Body of pancreas (tissue), 4 donors: ENCODE measurements around the gene ATF7. TPM values are rescaled to one million over a fixed set of nuclear protein-coding genes. Genes with fewer than 3 reads are reported as not detected.
A peak's percentile ranks its signal among the peaks of the same experiment; 100 is the strongest.

Experiments used
- ATAC-seq: fragments of 150-250 bp; one replicate; pipeline ENCODE4 v1.9.1; 2016
- DNase-seq, 4 donors: peaks; one replicate each; pipeline ENCODE4 v3.0.0-alpha.2; 2019
- H3K27ac ChIP-seq, 4 donors: fragments of 200-600 bp; sonication (generic); 1 replicate in 3 of 4; 2 replicates in 1 of 4; pipeline versions ENCODE4 v1.5.1 to v1.6.1; 2016 to 2019; ENCODE audit warnings: mild to moderate bottlenecking in 1 of 4, mixed read lengths in 1 of 4, moderate library complexity in 1 of 4
- H3K27me3 ChIP-seq, 2 donors: fragments of 200-600 bp; sonication (generic); one replicate each; pipeline ENCODE4 v1.6.0; 2016; ENCODE audit warnings: mild to moderate bottlenecking in 1 of 2
- H3K36me3 ChIP-seq, 2 donors: fragments of 200-600 bp; sonication (generic); replicated peaks in 1 of 2; 2 replicates each; pipeline ENCODE4 v1.5.1; 2016; ENCODE audit warnings: low read depth in 2 of 2; ENCODE audit not compliant: insufficient read depth in 1 of 2
- H3K4me1 ChIP-seq: fragments of 200-600 bp; sonication (generic); one replicate; pipeline ENCODE4 v1.6.0; 2016
- H3K4me3 ChIP-seq, 2 donors: fragments of 200-600 bp; sonication (generic); 1 replicate in 1 of 2; 2 replicates in 1 of 2; pipeline ENCODE4 v1.5.1; 2016 to 2019
- H3K9me3 ChIP-seq, 3 donors: fragments of 200-600 bp; sonication (generic); 1 replicate in 2 of 3; 2 replicates in 1 of 3; pipeline ENCODE4 v1.5.1; 2016
- CTCF ChIP-seq, 7 experiments: fragments of 450-650 bp in 4 of 7; fragments of 200-600 bp in 3 of 7; sonication (generic) in 3 of 7; IDR thresholded peaks; one replicate each; pipeline ENCODE4 v1.5.1; 2016 to 2019; ENCODE audit warnings: antibody characterized with exemption in 7 of 7
- POLR2A ChIP-seq, 3 donors: fragments of 450-650 bp; IDR thresholded peaks; one replicate each; pipeline ENCODE4 v1.6.1; 2016; ENCODE audit warnings: antibody characterized with exemption in 3 of 3, mild to moderate bottlenecking in 2 of 3
- WGBS, 2 donors: methylation state at CpG; one replicate each; pipeline ENCODE4 v1.1.5; 2017; 5-methylcytosine and 5-hydroxymethylcytosine counted together
- intact Hi-C: fragments of 100-400 bp; cut with DNase I; formaldehyde crosslinking; loops from one replicate; pipeline ENCODE4 v1.15.1; 2023
- total RNA-seq, 2 donors: library from RNA; depleted of rRNA; stranded (reverse); fragments of >200 nt; gene quantifications; one replicate each; pipeline ENCODE4 v1.1.0, GENCODE V29; 2016

ATF7 gene
- total RNA-seq, 2 donors from 2014 or later, result 12.9 to 21.3 TPM

DNA sequence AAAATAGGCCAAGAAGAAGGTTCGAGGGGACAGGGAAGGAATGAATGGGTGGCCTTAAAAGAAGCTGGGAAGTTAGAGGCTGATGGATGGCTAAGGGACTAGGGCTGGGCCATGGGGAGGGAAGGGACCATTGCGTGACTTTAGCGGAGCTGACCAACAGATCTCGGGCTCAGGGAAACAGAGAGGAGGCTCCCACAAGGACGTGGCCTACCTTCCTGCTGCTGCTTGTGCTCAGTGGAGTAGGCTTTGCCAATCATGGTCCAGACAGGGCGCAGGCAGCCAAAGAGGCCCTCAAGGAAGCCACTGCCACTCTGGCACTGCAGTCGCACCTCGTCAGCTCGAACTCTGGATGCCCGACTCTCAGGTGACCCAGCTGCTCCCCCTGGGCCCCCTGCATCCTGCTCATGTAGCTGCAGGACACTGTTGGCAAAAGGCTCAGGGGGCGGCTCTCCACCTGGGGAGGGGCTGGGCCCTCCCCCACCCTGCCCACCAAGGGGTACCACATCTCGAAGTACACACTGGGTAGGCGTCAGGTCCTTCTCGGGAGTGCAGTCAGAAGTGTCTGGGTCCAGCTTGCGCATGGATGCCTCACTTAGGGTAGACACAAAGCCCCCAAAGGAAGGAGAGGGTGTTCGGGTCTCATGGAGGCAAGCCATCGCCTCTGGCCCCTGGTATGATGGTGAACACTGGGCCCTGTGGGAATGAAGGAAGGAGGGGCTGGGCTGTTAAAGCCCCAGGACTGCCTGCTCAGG is 139.3 kb downstream of the ATF7 start:
- no peaks in the 10 kb centered on the region for H3K4me1 ChIP-seq
- WGBS, 2 donors, result 78 to 87% methylated on average over 14 to 16 of the region's 17 CpGs
- peaks cover 0 to 14% of the 10 kb centered on the region in 2 donors for H3K36me3 ChIP-seq
- H3K27me3 ChIP-seq, result no peaks in the 10 kb centered on the region
- ATAC-seq, result no peak
- TF ChIP-seq POLR2A (IDR thresholded peaks at IDR 0.05) (peak in 1 of 3 donors; percentile 9), CTCF (IDR thresholded peaks at IDR 0.05) (no peak)
- intact Hi-C loops, result no loop called here
- H3K4me3 ChIP-seq, result no peak overlapping the region
- DNase-seq, result peak in 1 of 4 donors; percentile 11
- no peak overlapping the region for H3K27ac ChIP-seq
- H3K9me3 ChIP-seq, result no peaks in the 10 kb centered on the region

DNA sequence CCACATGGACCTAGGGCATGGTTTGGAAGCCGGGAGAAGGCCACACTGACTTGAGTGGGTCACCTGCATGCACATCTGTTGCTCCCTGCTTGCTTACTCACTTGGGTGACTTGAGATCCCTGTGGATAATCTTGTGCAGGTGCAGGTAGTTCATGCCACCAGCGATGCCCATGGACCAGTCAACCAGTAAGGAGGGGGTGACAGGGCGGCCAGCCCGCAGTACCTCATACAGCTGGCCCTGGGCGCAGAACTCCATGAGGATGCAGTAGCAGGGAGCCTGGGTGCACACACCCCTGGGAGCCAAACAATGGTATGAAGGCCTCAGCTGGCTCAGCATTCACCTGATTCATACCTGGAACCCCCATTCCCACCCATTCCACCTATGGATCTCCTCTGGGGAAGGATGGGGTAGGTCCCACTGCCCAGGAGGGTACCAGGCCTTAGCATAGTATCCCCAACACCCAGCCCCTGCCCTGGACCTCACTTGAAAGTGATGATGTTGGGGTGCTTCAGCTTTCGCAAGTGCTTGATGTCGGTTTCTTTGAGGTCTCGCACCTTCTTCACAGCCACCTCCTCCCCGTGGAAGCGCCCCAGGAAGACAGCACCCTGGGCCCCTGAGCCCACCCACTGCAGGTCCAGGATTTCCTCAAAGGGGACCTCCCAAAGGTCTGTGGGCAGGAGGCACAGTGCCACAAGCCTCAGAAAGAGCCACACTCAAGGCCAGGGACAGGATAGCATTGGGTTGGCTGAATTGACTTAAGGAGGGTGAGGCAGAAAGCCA is 140.0 kb downstream of the ATF7 start:
- 96 to 99% methylated on average over 7 to 10 of the region's 10 CpGs for WGBS, 2 donors
- H3K36me3 ChIP-seq, result peaks cover 0 to 20% of the 10 kb centered on the region in 2 donors
- H3K27me3 ChIP-seq, result no peaks in the 10 kb centered on the region
- no peak overlapping the region for H3K4me3 ChIP-seq
- TF ChIP-seq POLR2A (IDR thresholded peaks at IDR 0.05) (no peak), CTCF (IDR thresholded peaks at IDR 0.05) (no peak)
- DNase-seq (peak in 1 of 4 donors; percentile 11), ATAC-seq (no peak)
- no peaks in the 10 kb centered on the region for H3K4me1 ChIP-seq
- intact Hi-C loops, result no loop called here
- no peaks in the 10 kb centered on the region for H3K9me3 ChIP-seq
- no peak overlapping the region for H3K27ac ChIP-seq

- no peak for TF ChIP-seq POLR2A (IDR thresholded peaks at IDR 0.05)
- no peak for TF ChIP-seq CTCF (IDR thresholded peaks at IDR 0.05)
- no peak for ATAC-seq
- Histone ChIP-seq H3K9me3 (no peaks in the 10 kb centered on the region), H3K36me3 (peaks cover 5 to 27% of the 10 kb centered on the region in 2 donors), H3K27me3 (no peaks in the 10 kb centered on the region), H3K4me3 (no peak overlapping the region), H3K4me1 (no peaks in the 10 kb centered on the region), H3K27ac (no peak overlapping the region)
- DNase-seq, result peak in 1 of 4 donors; percentile 10
- WGBS, 2 donors, result 77 to 81% methylated on average over 10 of the region's 10 CpGs
- intact Hi-C loops, result no loop called here
Observed at GRCh38 chr12:53484686-53485575, 141.3 kb downstream of the ATF7 start.

- intact Hi-C loops, result no loop called here
- Histone ChIP-seq H3K9me3 (no peaks in the 10 kb centered on the region), H3K4me1 (no peaks in the 10 kb centered on the region), H3K36me3 (peaks cover 5 to 31% of the 10 kb centered on the region in 2 donors), H3K4me3 (no peak overlapping the region), H3K27me3 (no peaks in the 10 kb centered on the region), H3K27ac (no peak overlapping the region)
- ATAC-seq (peak; percentile 4), DNase-seq (peak in 1 of 4 donors; percentile 5)
- TF ChIP-seq CTCF (IDR thresholded peaks at IDR 0.05) (no peak), POLR2A (IDR thresholded peaks at IDR 0.05) (no peak)
- 87 to 94% methylated on average over 4 of the region's 4 CpGs for WGBS, 2 donors
Observed at GRCh38 chr12:53483979-53484377, 142.2 kb downstream of the ATF7 start.
